HG03571 (cell line): Measurements from ENCODE around the gene ALG12.

Source experiments
- ATAC-seq: cut with Tn5 transposase; IDR thresholded peaks from one replicate; pipeline ENCODE4 v1.9.1; 2021; ENCODE audit not compliant: unreplicated experiment

The ALG12 gene

GRCh38 chr22:49913446-49913845, 4.8 kb downstream of the ALG12 start:
- ATAC-seq, result no peak

DNA sequence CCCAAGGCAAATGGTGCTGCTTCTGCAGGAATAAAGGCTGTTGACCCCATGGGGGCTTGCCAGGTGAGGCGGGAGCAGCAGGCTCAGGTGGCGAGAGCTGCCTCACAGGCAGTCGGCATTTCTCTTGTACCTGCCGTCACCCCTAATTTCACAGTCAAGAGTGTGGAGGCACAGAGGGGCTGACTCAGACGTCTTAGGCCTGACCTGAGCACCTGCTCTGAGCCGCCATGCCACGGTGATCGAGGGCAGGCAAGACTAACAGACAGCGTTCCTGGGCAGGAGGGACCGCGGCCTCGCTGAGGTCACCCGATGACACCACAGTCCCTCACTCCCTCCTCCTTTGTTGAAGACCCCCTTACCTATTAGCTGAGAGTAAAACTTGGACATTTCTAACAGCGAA, 5.2 kb downstream of the ALG12 start:
- no peak for ATAC-seq

DNA sequence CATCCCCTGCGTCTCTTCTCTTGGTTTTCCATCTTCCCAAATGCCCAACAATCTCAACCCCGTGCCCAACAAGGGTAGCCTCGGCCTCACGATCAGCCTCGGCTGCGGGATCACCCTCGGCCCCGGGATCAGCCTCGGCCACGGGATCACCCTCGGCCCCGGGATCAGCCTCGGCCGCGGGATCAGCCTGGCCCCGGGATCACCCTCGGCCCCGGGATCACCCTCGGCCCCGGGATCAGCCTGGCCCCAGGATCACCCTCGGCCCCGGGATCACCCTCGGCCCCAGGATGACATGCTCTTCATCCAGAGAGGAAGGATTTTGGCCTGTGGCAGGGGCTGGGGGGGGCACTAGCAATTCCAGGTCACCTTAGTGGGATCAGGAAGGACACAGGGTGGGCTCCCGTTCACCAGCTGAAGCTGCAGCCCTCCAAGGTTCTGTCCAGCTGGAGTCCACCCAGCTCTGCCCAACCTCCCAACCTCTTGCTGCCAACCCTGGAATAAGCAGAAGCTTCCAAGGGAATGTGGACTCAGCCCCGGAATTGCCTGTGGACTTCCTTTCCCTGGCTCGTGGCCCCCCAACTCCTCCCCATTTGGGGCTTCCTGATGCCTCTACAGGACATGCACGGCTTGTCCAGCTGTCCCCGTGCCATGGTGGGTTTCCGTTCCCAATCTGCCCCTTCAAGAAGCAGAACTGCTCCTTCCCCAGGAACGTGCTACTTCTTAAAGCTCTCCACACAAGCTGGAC, 6.2 kb downstream of the ALG12 start:
- ATAC-seq, result no peak

DNA sequence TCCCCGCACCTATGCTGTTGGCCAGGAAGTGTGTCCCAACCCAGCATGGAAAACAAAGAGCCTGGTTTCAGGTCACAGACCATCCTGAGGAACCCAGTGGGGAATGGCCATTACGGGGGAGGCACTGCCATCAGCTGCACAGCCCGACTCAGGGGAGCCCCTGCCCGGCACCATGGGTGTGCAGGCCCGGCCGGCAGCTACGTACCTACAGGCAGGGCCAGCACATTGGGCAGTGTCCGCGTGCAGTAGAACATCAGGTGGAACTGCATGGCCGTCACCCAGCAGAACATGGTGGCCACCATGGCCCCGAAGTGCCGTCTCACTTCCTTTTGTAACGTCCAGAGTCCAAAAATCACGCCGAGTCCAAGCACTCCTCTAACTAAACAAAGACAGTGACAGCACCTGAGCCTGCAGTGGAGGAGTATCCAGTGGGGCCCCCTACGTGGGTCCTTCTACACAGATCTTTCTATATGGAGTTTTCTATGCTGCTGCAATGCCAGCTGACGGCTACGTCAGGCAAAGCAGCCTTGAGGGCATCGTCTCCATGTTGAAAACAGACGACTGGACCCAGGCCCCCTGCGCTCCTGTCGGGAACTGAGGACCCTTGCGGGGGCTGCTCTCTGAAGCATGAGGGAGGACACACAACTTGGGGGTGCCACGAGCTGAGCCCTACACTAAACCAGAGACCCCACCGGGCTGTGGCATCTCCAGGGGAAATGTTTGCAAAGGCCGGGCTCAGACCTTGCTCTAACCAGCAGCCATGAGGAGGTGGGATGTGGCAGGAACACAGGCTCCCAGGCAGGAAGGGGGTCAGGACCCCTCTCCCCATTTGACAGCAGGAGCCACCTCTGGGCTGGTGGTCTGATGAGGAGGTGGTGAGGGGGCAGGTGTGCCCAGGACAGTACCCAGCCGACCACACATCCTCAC, 7.7 kb downstream of the ALG12 start:
- no peak for ATAC-seq

DNA sequence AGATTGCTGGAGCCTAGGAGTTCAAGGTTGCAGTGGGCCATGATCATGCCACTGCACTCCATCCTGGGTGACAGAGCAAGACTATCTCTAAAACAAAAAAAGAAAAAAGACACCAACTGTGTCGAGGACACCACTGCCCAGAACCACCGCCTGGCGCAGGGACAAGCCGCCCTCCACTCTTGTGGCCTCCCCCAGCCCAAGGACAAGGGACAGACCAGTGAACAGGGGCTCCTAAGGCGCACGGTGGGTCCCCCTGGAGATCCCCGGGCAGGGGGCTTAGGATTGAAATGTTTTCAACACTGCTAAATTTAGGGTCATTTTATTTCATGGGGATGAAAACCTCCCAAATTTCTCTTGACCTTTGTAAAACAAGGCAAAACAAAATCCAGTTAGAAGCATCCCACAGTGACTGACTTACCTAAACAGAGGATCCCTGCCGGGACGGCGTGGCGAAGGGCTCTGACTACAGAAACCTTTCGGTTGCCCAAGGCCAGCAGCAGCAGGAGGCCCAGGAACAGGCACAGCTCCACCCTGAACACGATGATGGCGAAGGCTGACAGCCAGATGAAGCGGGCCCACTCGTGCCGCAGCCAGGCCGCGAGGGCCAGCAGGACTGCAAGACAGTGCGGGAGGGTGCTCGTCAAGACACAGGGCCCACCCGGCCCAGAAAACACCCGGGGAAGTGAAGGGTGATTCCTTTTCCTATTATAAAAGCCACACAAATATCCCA, 8.6 kb downstream of the ALG12 start:
- ATAC-seq, result no peak

DNA sequence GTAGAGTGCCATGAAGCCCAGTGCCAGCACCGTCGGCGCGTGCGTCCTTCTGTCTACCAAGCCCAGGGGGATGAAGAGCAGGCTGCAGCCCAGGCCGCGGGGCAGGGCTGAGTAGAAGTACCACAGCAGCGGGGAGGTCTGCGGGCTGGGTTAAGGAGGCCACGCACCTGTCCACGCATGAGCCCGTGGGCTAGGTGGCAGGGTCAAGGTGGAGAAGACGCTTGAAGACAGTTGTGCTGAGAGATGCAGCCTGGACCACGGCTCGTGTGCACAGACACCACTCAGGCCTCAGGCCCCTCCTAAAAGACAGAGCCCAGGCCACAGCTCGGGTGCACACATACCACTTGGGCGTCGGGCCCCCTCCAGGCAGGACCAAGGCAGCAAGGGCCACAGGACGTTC, 10.4 kb downstream of the ALG12 start:
- ATAC-seq, result no peak

- no peak for ATAC-seq
Measured at GRCh38 chr22:49906799-49907290, 11.4 kb downstream of the ALG12 start.

DNA sequence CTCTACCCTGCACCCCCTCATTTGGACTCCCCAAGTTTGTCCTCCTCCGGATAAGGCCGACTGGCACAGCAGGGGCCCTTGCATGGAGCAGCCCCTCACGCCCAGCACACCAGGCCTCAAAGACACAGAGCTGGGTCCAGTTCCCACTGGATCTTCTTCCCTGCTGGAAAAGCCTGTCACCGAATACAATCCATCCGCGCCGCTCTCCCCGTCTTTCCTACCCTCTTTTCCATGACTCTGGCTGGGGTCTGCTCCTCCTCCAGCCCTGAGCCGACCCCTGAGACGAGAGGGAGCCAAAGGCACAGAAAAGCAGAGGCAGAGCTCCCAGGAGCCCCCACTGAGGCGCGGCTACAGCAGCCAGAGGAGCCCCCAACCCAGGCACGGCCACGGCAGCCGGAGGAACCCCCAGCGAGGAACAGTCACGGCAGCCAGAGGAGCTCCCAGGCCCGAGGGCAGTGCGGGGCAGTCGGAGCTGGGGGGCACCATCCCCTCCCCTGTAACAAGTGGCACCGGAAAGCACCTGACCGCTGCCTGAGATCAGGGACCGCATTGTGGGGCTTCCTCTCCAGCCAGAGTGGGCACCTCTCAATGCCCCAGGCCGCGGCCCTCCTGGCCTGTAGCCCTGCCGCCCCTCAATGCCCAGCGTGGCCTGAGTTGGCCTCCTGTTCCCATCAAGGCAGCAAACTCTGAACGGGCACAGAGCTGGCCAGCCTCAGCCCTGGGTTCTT, 12.0 kb downstream of the ALG12 start:
- no peak for ATAC-seq

DNA sequence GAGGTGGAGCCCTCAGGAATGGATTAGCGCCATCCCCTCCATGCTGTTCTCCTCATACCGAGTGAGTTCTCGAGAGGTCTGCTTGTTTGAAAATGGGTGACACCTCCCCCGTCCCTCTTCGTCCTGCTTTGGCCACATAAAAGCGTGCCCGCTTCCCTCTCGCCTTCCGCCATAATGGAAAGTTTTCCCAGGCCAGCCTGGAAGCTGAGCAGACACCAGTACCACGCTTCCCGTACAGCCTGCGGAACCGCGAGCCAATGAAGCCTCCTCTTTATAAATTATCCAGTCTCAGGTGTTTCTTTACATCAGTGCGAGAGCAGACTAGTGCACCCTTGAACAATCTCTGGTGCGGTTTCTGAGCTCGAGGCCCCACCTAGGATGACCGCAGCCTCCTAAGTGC, 12.8 kb downstream of the ALG12 start:
- ATAC-seq, result no peak

DNA sequence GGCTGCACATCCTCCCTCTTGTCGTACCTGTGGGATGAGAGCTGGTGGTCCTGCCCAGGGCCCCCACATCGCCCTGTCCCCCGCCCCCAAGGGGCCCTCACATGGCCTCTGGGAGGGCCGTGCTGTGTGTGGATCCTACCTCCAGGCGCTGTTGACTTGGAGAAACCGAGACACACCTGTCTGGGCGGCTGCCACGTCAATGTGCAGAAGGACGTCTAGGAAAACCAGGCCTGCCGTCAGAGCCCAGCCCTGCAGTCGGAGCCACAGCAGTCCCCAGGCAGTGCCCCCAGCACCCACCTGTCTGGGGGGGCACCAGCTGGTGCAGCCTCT, 14.2 kb downstream of the ALG12 start:
- no peak for ATAC-seq

DNA sequence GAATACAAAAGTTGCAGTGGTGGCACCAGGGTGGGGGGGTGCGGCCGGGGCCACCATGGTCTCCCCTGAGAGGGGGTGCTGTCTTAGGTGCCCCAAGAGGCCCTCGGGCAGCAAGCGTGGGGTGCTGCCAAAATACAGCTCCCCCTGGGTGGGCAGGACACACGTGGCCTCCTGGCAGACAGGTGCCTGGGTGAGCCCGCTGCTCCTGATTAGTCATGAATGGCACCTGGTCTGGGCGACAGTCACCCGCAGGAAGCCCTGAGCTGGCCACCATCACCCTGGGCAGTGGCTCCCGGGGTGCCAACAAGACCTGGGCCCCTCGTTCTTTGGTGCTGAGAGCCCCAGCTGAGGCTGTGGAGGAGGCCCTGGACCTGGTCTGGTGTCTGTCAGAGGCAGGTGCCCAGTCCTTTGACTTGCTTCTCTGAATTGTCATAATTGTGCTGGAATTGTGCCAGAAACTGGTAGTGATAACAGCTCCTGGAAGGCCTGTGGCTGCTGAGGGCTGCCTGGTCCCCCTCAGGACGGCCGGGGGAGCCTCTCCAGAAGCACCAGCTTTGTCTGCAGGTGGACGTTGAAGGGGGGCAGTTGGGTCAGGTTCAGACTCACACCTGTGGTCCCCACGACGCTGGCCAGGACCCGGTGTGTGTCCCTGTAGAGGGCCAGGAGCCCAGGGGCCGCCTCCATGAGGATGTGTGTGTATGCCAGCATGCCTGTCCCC, 14.8 kb downstream of the ALG12 start:
- ATAC-seq, result no peak

DNA sequence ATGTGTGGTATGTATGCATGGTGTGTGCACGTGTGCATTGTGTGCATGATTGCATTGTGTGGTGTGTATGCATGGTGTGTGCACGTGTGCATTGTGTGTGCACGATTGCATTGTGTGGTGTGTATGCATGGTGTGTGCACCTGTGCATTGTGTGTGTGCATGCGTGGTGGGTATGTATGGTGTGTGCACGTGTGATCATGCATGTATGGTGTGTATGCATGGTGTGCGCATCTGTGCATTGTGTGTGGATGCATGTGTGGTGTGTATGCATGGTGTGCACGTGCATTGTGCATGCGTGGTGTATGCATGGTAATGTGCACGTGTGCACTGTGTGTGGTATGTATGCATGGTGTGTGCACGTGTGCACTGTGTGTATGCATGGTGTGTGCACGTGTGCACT, 16.8 kb downstream of the ALG12 start:
- ATAC-seq, result no peak

- ATAC-seq, result no peak
Measured at GRCh38 chr22:49900441-49901230, 17.6 kb downstream of the ALG12 start.

DNA sequence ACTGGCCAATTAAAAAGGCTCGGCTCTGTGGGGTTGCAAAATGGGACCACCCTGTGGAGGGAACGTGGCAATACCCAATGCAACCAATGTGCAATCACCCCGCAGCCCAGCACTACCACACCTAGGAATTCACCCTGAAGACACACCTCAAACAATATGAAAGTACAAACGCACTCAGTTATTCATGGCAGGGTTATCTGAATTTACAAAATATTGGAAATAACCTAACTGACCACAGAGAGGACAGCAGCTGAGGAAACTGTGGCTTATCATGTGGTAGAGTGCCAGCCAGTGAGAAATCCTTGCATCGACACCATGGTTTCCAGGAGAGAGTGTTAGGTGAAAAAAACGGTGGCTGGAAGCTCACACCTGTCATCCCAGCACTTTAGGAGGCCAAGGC, 18.7 kb downstream of the ALG12 start:
- ATAC-seq, result no peak

DNA sequence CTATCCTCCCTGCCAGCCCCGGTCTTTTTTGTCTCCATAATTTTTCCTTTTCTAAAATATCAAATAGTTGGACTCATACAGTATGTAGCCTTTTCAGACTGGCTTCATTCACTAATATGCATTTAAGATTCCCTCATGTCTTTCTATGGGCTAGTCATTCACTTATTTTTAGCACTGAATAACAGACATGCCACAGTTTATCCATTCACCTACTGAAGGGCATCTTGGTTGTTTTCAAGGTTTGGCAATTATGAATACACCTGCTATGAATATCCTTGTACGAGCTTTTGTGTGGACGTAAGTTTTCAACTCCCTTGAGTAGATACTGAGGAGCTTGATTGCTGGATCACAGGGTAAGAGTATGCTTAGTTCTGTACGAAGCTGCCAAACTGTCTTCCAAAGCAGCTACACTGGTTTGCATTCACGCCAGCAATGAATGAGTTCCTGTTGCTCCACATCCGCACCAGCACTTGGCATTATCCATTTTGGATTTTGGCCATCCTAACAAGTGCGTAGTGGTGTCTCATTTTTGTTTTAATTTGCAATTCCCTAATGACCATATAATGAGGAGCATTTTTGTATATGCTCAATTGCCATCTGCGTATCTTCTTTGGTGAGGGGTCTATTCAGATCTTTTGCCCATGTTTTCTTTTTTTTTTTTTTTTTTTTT, 21.1 kb downstream of the ALG12 start:
- ATAC-seq, result no peak

DNA sequence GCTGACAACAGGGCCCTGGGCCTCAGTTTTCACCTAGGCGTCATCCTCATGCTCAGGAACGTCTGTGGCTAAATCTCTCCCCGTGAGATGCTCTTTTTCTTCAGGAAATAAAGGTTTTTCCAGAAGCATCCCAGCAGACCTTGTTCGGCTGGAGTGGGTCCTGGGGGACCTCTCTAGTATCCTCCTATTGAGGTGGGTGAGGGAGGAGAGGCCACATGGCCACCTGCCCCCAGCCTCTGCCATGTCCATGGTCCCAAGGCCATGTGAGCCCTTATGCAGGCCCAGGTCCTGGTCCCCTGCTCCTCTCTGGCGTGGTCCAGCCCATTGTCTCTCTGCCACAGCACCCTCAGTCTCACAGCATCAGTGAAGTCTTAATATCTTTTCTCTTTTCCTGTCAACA, 22.0 kb downstream of the ALG12 start:
- no peak for ATAC-seq

GRCh38 chr22:49894322-49895054, 23.8 kb downstream of the ALG12 start:
- ATAC-seq, result no peak

DNA sequence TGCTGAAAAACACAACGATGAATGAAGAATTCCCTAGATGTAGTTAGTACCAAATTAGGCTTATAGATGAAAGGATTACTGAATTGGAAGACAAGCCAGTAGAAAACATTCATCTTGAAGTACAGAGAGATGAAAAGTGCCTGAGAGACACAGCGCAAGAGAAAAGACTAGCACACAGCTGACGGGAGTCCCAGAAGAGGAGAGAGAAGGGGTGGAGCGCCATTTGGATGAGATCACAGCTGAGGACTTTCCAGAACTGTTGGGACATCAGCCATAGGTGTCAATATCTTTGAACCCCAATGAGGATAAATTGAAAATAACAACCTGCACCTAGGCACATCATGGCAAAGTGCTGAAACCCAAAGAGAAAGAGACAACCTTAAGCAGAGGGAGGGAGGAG, 25.2 kb downstream of the ALG12 start:
- no peak for ATAC-seq
